MM.1S (cell line): ENCODE measurements around the gene SLX9.

Source experiments
- DNase-seq: peaks from one replicate; pipeline ENCODE4 v3.0.0-alpha.2; 2015
- H2AFZ ChIP-seq: fragments of 300-600 bp; sonication (generic); 2 replicates; pipeline ENCODE4 v1.6.0; 2016; ENCODE audit warnings: antibody characterized with exemption, low read length
- H3F3A ChIP-seq: fragments of 300-600 bp; sonication (generic); 2 replicates; pipeline ENCODE4 v1.6.1; 2016; ENCODE audit warnings: mild to moderate bottlenecking, antibody characterized with exemption, low read length, moderate library complexity, mixed read lengths; ENCODE audit not compliant: insufficient read depth
- H3K27ac ChIP-seq: fragments of 300-600 bp; sonication (generic); 2 replicates; pipeline ENCODE4 v1.5.1; 2016; ENCODE audit warnings: mild to moderate bottlenecking, low read length
- H3K27me3 ChIP-seq: fragments of 300-600 bp; sonication (generic); replicated peaks from 2 replicates; pipeline ENCODE4 v1.6.0; 2016; ENCODE audit warnings: low read length; ENCODE audit not compliant: insufficient read depth
- H3K36me3 ChIP-seq: fragments of 300-600 bp; sonication (generic); replicated peaks from 2 replicates; pipeline ENCODE4 v1.6.1; 2016; ENCODE audit warnings: mild to moderate bottlenecking, low read length, mixed read lengths; ENCODE audit not compliant: insufficient read depth
- H3K4me1 ChIP-seq: fragments of 300-600 bp; sonication (generic); 2 replicates; pipeline ENCODE4 v1.6.1; 2016; ENCODE audit warnings: low read length, mixed read lengths
- H3K4me2 ChIP-seq: fragments of 300-600 bp; sonication (generic); 2 replicates; pipeline ENCODE4 v1.6.0; 2016; ENCODE audit warnings: low read depth, low read length
- H3K4me3 ChIP-seq: fragments of 300-600 bp; sonication (generic); 2 replicates; pipeline ENCODE4 v1.5.1; 2016; ENCODE audit warnings: low read length, mixed read lengths
- H3K79me2 ChIP-seq: fragments of 300-600 bp; sonication (generic); 2 replicates; pipeline ENCODE4 v1.6.1; 2016; ENCODE audit warnings: mixed run types, low read length, mixed read lengths
- H3K9ac ChIP-seq: fragments of 300-600 bp; sonication (generic); 2 replicates; pipeline ENCODE4 v1.6.1; 2016; ENCODE audit warnings: low read length, mixed read lengths
- H3K9me2 ChIP-seq: fragments of 300-600 bp; sonication (generic); replicated peaks from 2 replicates; pipeline ENCODE4 v1.6.1; 2016; ENCODE audit warnings: mild to moderate bottlenecking, low read length, mixed read lengths; ENCODE audit not compliant: insufficient read depth
- H3K9me3 ChIP-seq: fragments of 300-600 bp; sonication (generic); replicated peaks from 2 replicates; pipeline ENCODE4 v1.6.1; 2016; ENCODE audit warnings: mild to moderate bottlenecking, low read length, mixed read lengths; ENCODE audit not compliant: insufficient read depth
- H4K20me1 ChIP-seq: fragments of 300-600 bp; sonication (generic); 2 replicates; pipeline ENCODE4 v1.6.1; 2016; ENCODE audit warnings: mild to moderate bottlenecking, low read length, moderate library complexity, mixed read lengths; ENCODE audit not compliant: insufficient read depth
- CTCF ChIP-seq: fragments of 300-600 bp; sonication (generic); IDR thresholded peaks from 2 replicates; pipeline ENCODE4 v1.5.1; 2016; ENCODE audit warnings: antibody characterized with exemption, low read length, mixed read lengths
- EZH2 ChIP-seq: fragments of 300-600 bp; sonication (generic); optimal IDR thresholded peaks from 2 replicates; pipeline ENCODE3; 2017; ENCODE audit warnings: low read depth, mild to moderate bottlenecking, antibody characterized with exemption, low read length, mixed read lengths
- EZH2phosphoT487 ChIP-seq: fragments of 300-600 bp; sonication (generic); IDR thresholded peaks from 2 replicates; pipeline ENCODE4 v1.6.1; 2018; ENCODE audit warnings: antibody characterized with exemption, low read length

Gene SLX9

DNA sequence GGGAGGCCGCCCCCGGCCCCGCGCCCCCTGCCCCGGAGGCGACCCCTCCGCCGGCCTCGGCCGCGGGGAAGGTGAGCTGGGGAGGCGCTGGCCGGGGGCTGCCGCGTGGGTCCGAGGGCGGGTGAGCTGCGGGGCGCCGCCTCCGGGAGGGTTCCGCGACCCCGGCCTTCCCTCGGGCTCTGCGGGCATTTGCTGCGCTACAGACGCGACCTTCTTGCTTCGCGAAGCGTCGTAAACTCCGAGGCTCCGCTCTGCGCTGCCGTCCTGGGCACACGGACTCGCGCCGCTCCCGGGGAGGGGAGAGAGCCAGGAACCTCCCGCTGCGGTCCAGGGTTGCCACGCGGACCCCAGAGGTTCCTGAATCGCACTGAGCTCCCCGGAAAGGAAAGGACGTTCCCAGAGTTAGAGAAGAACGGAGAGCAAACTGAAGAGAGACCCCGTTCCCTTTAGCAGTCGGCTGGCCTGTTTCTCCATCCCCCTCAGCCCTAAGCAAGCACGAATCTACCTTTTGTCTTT, 345 bp downstream of the SLX9 start:
- H3K79me2 ChIP-seq, result peaks cover 50% of the 10 kb centered on the region
- H3F3A ChIP-seq, result no peaks in the 10 kb centered on the region
- H3K9me2 ChIP-seq, result no peaks in the 10 kb centered on the region
- H3K9ac ChIP-seq, result peak overlapping the region; percentile 71
- no peaks in the 10 kb centered on the region; the same call in 1 of the 2 replicates for H4K20me1 ChIP-seq
- 0 out of 2 replicates have a peak, but pooled peaks cover 5% of the 10 kb centered on the region for H3K36me3 ChIP-seq
- H3K4me1 ChIP-seq, result peaks cover 11% of the 10 kb centered on the region; the same call in 1 of the 2 replicates
- no peaks in the 10 kb centered on the region for H3K9me3 ChIP-seq
- H2AFZ ChIP-seq, result peak overlapping the region; percentile 98
- peak overlapping the region; percentile 65 for H3K4me2 ChIP-seq
- no peak for TF ChIP-seq CTCF
- no peak for TF ChIP-seq EZH2
- TF ChIP-seq EZH2phosphoT487, result no peak
- H3K4me3 ChIP-seq, result peak overlapping the region; percentile 100
- H3K27me3 ChIP-seq, result peaks cover 37% of the 10 kb centered on the region
- DNase-seq, result peak; percentile 37
- no peak overlapping the region for H3K27ac ChIP-seq

DNA sequence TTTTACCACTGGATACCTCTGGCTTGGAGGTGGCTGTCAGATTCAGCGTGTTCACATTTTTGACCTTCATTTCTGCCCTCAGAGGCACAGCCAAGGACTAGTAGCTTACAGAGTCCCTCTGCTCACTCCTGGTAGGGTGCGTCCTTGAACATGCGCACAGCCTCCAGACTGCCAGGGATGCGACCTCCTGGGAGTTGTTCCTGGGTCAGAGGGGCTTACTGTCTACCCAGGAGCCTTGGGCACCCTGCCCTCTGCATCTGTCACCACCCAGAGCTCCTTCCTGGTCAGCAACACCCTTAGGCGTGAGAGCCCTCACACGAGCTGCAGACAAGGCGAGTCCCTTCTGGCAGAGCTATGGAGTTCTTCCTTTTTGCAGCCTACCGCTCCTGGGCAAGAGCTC, 1.7 kb downstream of the SLX9 start:
- H3K4me2 ChIP-seq, result peak overlapping the region; percentile 65; the same call in 1 of the 2 replicates
- no peaks in the 10 kb centered on the region for H3K9me2 ChIP-seq
- H3K9ac ChIP-seq, result no peak overlapping the region
- no peaks in the 10 kb centered on the region for H3K9me3 ChIP-seq
- H2AFZ ChIP-seq, result no peak overlapping the region
- H3K27ac ChIP-seq, result no peak overlapping the region
- no peaks in the 10 kb centered on the region; the same call in 1 of the 2 replicates for H4K20me1 ChIP-seq
- H3K36me3 ChIP-seq, result 0 out of 2 replicates have a peak, but pooled peaks cover 5% of the 10 kb centered on the region
- H3K79me2 ChIP-seq, result peaks cover 59% of the 10 kb centered on the region
- H3F3A ChIP-seq, result no peaks in the 10 kb centered on the region
- no peak for DNase-seq
- TF ChIP-seq CTCF, result no peak
- no peak for TF ChIP-seq EZH2
- no peak for TF ChIP-seq EZH2phosphoT487
- no peak overlapping the region for H3K4me3 ChIP-seq
- peaks cover 11% of the 10 kb centered on the region; the same call in 1 of the 2 replicates for H3K4me1 ChIP-seq
- H3K27me3 ChIP-seq, result peaks cover 25% of the 10 kb centered on the region

GRCh38 chr21:44942566-44942965, 2.7 kb downstream of the SLX9 start:
- H3K4me2 ChIP-seq, result no peak overlapping the region
- H3K9me3 ChIP-seq, result no peaks in the 10 kb centered on the region
- peaks cover 11% of the 10 kb centered on the region; the same call in 1 of the 2 replicates for H3K4me1 ChIP-seq
- H3K4me3 ChIP-seq, result no peak overlapping the region
- H4K20me1 ChIP-seq, result no peaks in the 10 kb centered on the region; the same call in 1 of the 2 replicates
- no peak overlapping the region for H3K9ac ChIP-seq
- H3K79me2 ChIP-seq, result peaks cover 67% of the 10 kb centered on the region
- no peak overlapping the region for H2AFZ ChIP-seq
- no peak for DNase-seq
- H3K27ac ChIP-seq, result no peak overlapping the region
- H3K36me3 ChIP-seq, result 0 out of 2 replicates have a peak, but pooled peaks cover 5% of the 10 kb centered on the region
- H3K27me3 ChIP-seq, result peaks cover 15% of the 10 kb centered on the region
- TF ChIP-seq EZH2 (no peak), EZH2phosphoT487 (no peak), CTCF (no peak)
- no peaks in the 10 kb centered on the region for H3F3A ChIP-seq
- H3K9me2 ChIP-seq, result no peaks in the 10 kb centered on the region
